WTC11 (cell line): ENCODE measurements around the gene AKR1A1. TPM values are rescaled to one million over a fixed set of nuclear protein-coding genes. Genes with fewer than 3 reads are reported as not detected.

Experiments
- AR ChIP-seq: fragments of 250-450 bp; sonication (Bioruptor Pico); IDR thresholded peaks from 2 replicates; pipeline ENCODE4 v1.9.0; 2021; ENCODE audit warnings: mild to moderate bottlenecking
- ARID4B ChIP-seq: sonication (generic); formaldehyde crosslinking; IDR thresholded peaks from 2 replicates; pipeline ENCODE4 v1.8.0; 2023; ENCODE audit warnings: missing genetic modification reagents, mild to moderate bottlenecking, borderline replicate concordance
- ATF1 ChIP-seq: sonication (generic); formaldehyde crosslinking; IDR thresholded peaks from 2 replicates; pipeline ENCODE4 v1.8.1; 2023; ENCODE audit warnings: mild to moderate bottlenecking, moderate library complexity, missing genetic modification reagents
- CDX4 ChIP-seq: fragments of 250-450 bp; sonication (Bioruptor Pico); IDR thresholded peaks from 2 replicates; pipeline ENCODE4 v1.9.0; 2021; ENCODE audit warnings: moderate library complexity, mild to moderate bottlenecking, inconsistent platforms, borderline replicate concordance
- E2F5 ChIP-seq: sonication (generic); formaldehyde crosslinking; IDR thresholded peaks from 2 replicates; pipeline ENCODE4 v1.8.1; 2022; ENCODE audit warnings: mild to moderate bottlenecking, moderate library complexity, missing genetic modification reagents
- ETV6 ChIP-seq: sonication (generic); formaldehyde crosslinking; IDR thresholded peaks from 2 replicates; pipeline ENCODE4 v1.8.1; 2022; ENCODE audit warnings: mild to moderate bottlenecking, missing genetic modification reagents
- KAT7 ChIP-seq: sonication (generic); formaldehyde crosslinking; IDR thresholded peaks from 2 replicates; pipeline ENCODE4 v1.8.1; 2023; ENCODE audit warnings: missing genetic modification reagents, mild to moderate bottlenecking, borderline replicate concordance
- MYBL2 ChIP-seq: sonication (generic); formaldehyde crosslinking; IDR thresholded peaks from 2 replicates; pipeline ENCODE4 v1.8.1; 2023; ENCODE audit warnings: mild to moderate bottlenecking, moderate library complexity, missing genetic modification reagents
- NFE2L1 ChIP-seq: sonication (generic); formaldehyde crosslinking; IDR thresholded peaks from 2 replicates; pipeline ENCODE4 v1.8.1; 2023; ENCODE audit warnings: missing genetic modification reagents
- PRDM15 ChIP-seq: sonication (generic); formaldehyde crosslinking; IDR thresholded peaks from 2 replicates; pipeline ENCODE4 v1.8.0; 2022; ENCODE audit warnings: missing genetic modification reagents
- SP1 ChIP-seq: sonication (generic); formaldehyde crosslinking; conservative IDR thresholded peaks from 2 replicates; pipeline ENCODE4 v1.8.1; 2022; ENCODE audit warnings: missing genetic modification reagents
- STAT6 ChIP-seq: sonication (generic); formaldehyde crosslinking; conservative IDR thresholded peaks from 2 replicates; pipeline ENCODE4 v1.8.1; 2023; ENCODE audit warnings: mild to moderate bottlenecking, low read depth, missing genetic modification reagents, moderate library complexity
- TP53 ChIP-seq: sonication (generic); formaldehyde crosslinking; IDR thresholded peaks from 2 replicates; pipeline ENCODE4 v1.8.1; 2023; ENCODE audit warnings: mild to moderate bottlenecking, missing genetic modification reagents
- ZMAT4 ChIP-seq: fragments of 250-450 bp; sonication (Bioruptor Pico); IDR thresholded peaks from 2 replicates; pipeline ENCODE4 v1.9.0; 2021; ENCODE audit warnings: mild to moderate bottlenecking
- ZNF121 ChIP-seq: sonication (generic); formaldehyde crosslinking; IDR thresholded peaks from 2 replicates; pipeline ENCODE4 v1.8.0; 2023; ENCODE audit warnings: missing genetic modification reagents
- ZNF281 ChIP-seq: sonication (generic); formaldehyde crosslinking; IDR thresholded peaks from 2 replicates; pipeline ENCODE4 v1.8.0; 2023; ENCODE audit warnings: mild to moderate bottlenecking, missing genetic modification reagents
- total RNA-seq: library from RNA; stranded (reverse); gene quantifications from 3 replicates; pipeline ENCODE4 v1.2.3, GENCODE V29; 2021

The AKR1A1 gene
- total RNA-seq, 1 experiment from 2014 or later: 338 TPM

- no peak for TF ChIP-seq KAT7 (CRISPR knock-in tag)
- TF ChIP-seq PRDM15 (CRISPR knock-in tag): no peak
- TF ChIP-seq ATF1 (CRISPR knock-in tag): no peak
- no peak for TF ChIP-seq STAT6 (CRISPR knock-in tag)
- TF ChIP-seq E2F5 (CRISPR knock-in tag): peak; percentile 98
- 0 out of 2 replicates have a peak, but pooled peaks have one; percentile 47 for TF ChIP-seq AR (CRISPR knock-in tag)
- TF ChIP-seq TP53 (CRISPR knock-in tag): no peak
- TF ChIP-seq ZMAT4 (CRISPR knock-in tag): 0 out of 2 replicates have a peak, but pooled peaks have one; percentile 52
- peak; percentile 60 for TF ChIP-seq SP1 (CRISPR knock-in tag)
- TF ChIP-seq ETV6 (CRISPR knock-in tag): no peak
- TF ChIP-seq ZNF281 (CRISPR knock-in tag): no peak
- TF ChIP-seq MYBL2 (CRISPR knock-in tag): peak; percentile 61; the same call in 1 of the 2 replicates
- peak; percentile 55 for TF ChIP-seq ARID4B (CRISPR knock-in tag)
- no peak; the same call in 1 of the 2 replicates for TF ChIP-seq NFE2L1 (CRISPR knock-in tag)
- TF ChIP-seq CDX4 (CRISPR knock-in tag): no peak
- no peak for TF ChIP-seq ZNF121 (CRISPR knock-in tag)
Measured at GRCh38 chr1:45584351-45585109, 33.9 kb downstream of the AKR1A1 start (continued).
